ENCODE measurements around the gene STK26. TPM values are rescaled to one million over a fixed set of nuclear protein-coding genes. Genes with fewer than 3 reads are reported as not detected.

STK26 gene
- polyA plus RNA-seq, 1 donor from 2014 or later = 8.8 TPM

GRCh38 chrX:132043977-132044376, 20.9 kb downstream of the STK26 start:
- Histone ChIP-seq H3F3A (ENCODE audit: insufficient read depth, low read length, poor library complexity, severe bottlenecking) (no peaks in the 10 kb centered on the region), H3K4me2 (ENCODE audit: low read length) (no peak overlapping the region), H3K9me2 (ENCODE audit: insufficient read depth, low read length) (no peaks in the 10 kb centered on the region), H3K36me3 (ENCODE audit: insufficient read depth, low read length) (no peaks in the 10 kb centered on the region), H3K9ac (ENCODE audit: low read length) (no peak overlapping the region), H3K9me3 (ENCODE audit: low read length) (no peaks in the 10 kb centered on the region), H4K20me1 (ENCODE audit: insufficient read depth) (no peaks in the 10 kb centered on the region), H3K27ac (ENCODE audit: low read length) (no peak overlapping the region), H2AFZ (ENCODE audit: low read depth, low read length) (no peak overlapping the region), H3K79me2 (replicated peaks; ENCODE audit: insufficient read depth, low read length) (peaks cover 6% of the 10 kb centered on the region), H3K27me3 (ENCODE audit: insufficient read depth, low read depth, low read length) (no peaks in the 10 kb centered on the region), H3K4me3 (ENCODE audit: low read length) (no peak overlapping the region)
- TF ChIP-seq SMC3 (conservative IDR thresholded peaks at IDR 0.05; ENCODE audit: poor library complexity) (no peak), EZH2 (IDR thresholded peaks at IDR 0.05; ENCODE audit: borderline replicate concordance, insufficient read depth, low read length, poor library complexity, severe bottlenecking) (no peak)

- Histone ChIP-seq H3K79me2 (replicated peaks; ENCODE audit: insufficient read depth, low read length) (peaks cover 3% of the 10 kb centered on the region), H3K36me3 (ENCODE audit: insufficient read depth, low read length) (no peaks in the 10 kb centered on the region), H3F3A (ENCODE audit: insufficient read depth, low read length, poor library complexity, severe bottlenecking) (no peaks in the 10 kb centered on the region), H3K9me2 (ENCODE audit: insufficient read depth, low read length) (no peaks in the 10 kb centered on the region), H3K4me3 (ENCODE audit: low read length) (no peak overlapping the region), H3K27me3 (ENCODE audit: insufficient read depth, low read depth, low read length) (no peaks in the 10 kb centered on the region), H3K9me3 (ENCODE audit: low read length) (no peaks in the 10 kb centered on the region), H2AFZ (ENCODE audit: low read depth, low read length) (no peak overlapping the region), H3K9ac (ENCODE audit: low read length) (no peak overlapping the region), H3K4me2 (ENCODE audit: low read length) (no peak overlapping the region), H3K27ac (ENCODE audit: low read length) (no peak overlapping the region), H4K20me1 (ENCODE audit: insufficient read depth) (no peaks in the 10 kb centered on the region)
- TF ChIP-seq POLR2AphosphoS5 (IDR thresholded peaks at IDR 0.05) (no peak), TAF1 (IDR thresholded peaks at IDR 0.05; ENCODE audit: low read depth) (no peak), CTCF (IDR thresholded peaks at IDR 0.05; ENCODE audit: poor library complexity, severe bottlenecking) (no peak), SMC3 (conservative IDR thresholded peaks at IDR 0.05; ENCODE audit: poor library complexity) (no peak), REST (IDR thresholded peaks at IDR 0.05; ENCODE audit: borderline replicate concordance) (no peak), EZH2 (IDR thresholded peaks at IDR 0.05; ENCODE audit: borderline replicate concordance, insufficient read depth, low read length, poor library complexity, severe bottlenecking) (no peak), MXI1 (conservative IDR thresholded peaks at IDR 0.05; ENCODE audit: poor library complexity, severe bottlenecking) (no peak), RAD21 (conservative IDR thresholded peaks at IDR 0.05) (no peak), EP300 (conservative IDR thresholded peaks at IDR 0.05; ENCODE audit: poor library complexity, severe bottlenecking) (no peak)
Measured at GRCh38 chrX:132044953-132045352, 21.9 kb downstream of the STK26 start.

GRCh38 chrX:132045456-132045855, 22.4 kb downstream of the STK26 start:
- peaks cover 3% of the 10 kb centered on the region for H3K79me2 ChIP-seq (replicated peaks; ENCODE audit: insufficient read depth, low read length)
- H3K9ac ChIP-seq (ENCODE audit: low read length) = no peak overlapping the region
- no peaks in the 10 kb centered on the region for H3K27me3 ChIP-seq (ENCODE audit: insufficient read depth, low read depth, low read length)
- no peaks in the 10 kb centered on the region for H4K20me1 ChIP-seq (ENCODE audit: insufficient read depth)
- H3K9me2 ChIP-seq (ENCODE audit: insufficient read depth, low read length) = no peaks in the 10 kb centered on the region
- no peak overlapping the region for H3K27ac ChIP-seq (ENCODE audit: low read length)
- TF ChIP-seq EP300 (conservative IDR thresholded peaks at IDR 0.05; ENCODE audit: poor library complexity, severe bottlenecking) (no peak), TAF1 (IDR thresholded peaks at IDR 0.05; ENCODE audit: low read depth) (no peak), SMC3 (conservative IDR thresholded peaks at IDR 0.05; ENCODE audit: poor library complexity) (no peak), MXI1 (conservative IDR thresholded peaks at IDR 0.05; ENCODE audit: poor library complexity, severe bottlenecking) (no peak), EZH2 (IDR thresholded peaks at IDR 0.05; ENCODE audit: borderline replicate concordance, insufficient read depth, low read length, poor library complexity, severe bottlenecking) (no peak), RAD21 (conservative IDR thresholded peaks at IDR 0.05) (no peak), CTCF (IDR thresholded peaks at IDR 0.05; ENCODE audit: poor library complexity, severe bottlenecking) (no peak), POLR2AphosphoS5 (IDR thresholded peaks at IDR 0.05) (no peak), REST (IDR thresholded peaks at IDR 0.05; ENCODE audit: borderline replicate concordance) (no peak)
- H3K4me3 ChIP-seq (ENCODE audit: low read length) = no peak overlapping the region
- no peak overlapping the region for H3K4me2 ChIP-seq (ENCODE audit: low read length)
- no peaks in the 10 kb centered on the region for H3K36me3 ChIP-seq (ENCODE audit: insufficient read depth, low read length)
- H2AFZ ChIP-seq (ENCODE audit: low read depth, low read length) = no peak overlapping the region
- H3K9me3 ChIP-seq (ENCODE audit: low read length) = no peaks in the 10 kb centered on the region
- no peaks in the 10 kb centered on the region for H3F3A ChIP-seq (ENCODE audit: insufficient read depth, low read length, poor library complexity, severe bottlenecking)
